ENCODE measurements around the gene PHF14. TPM values are rescaled to one million over a fixed set of nuclear protein-coding genes. Genes with fewer than 3 reads are reported as not detected.

The PHF14 gene
- total RNA-seq, 1 experiment from 2014 or later, result 35.4 TPM

DNA sequence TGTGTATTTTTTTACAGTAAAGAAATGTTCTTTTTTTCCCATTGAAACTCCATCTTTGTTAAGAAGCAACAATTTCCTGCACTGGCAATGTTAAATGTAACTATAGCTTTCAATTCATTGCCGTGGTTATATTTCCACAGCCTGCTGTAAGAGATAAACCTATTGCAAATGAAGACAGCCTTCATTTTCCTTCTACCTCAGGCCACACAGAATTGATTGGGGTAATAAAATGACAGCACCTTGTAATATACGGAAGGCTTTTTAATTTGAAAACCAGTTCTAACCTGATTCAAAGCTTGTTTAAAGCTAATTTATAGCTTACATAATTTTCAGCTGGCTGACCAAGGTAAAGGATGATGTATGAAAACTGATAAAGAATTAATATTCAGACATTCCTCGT is 161.9 kb downstream of the PHF14 start:
- Histone ChIP-seq H3K27me3 (ENCODE audit: low read length) (no peaks in the 10 kb centered on the region), H4K20me1 (ENCODE audit: low read length) (no peaks in the 10 kb centered on the region), H3F3A (ENCODE audit: low read length, unreplicated experiment) (no peaks in the 10 kb centered on the region), H3K9me2 (replicated peaks; ENCODE audit: low read length) (no peaks in the 10 kb centered on the region), H3K4me1 (ENCODE audit: insufficient read depth, low read length) (no peaks in the 10 kb centered on the region), H3K4me3 (ENCODE audit: low read length) (no peak overlapping the region), H3K9ac (ENCODE audit: low read length) (no peak overlapping the region), H3K79me2 (ENCODE audit: low read length) (no peaks in the 10 kb centered on the region), H3K4me2 (ENCODE audit: low read length) (no peak overlapping the region), H3K36me3 (ENCODE audit: low read depth, low read length) (0 out of 2 replicates have a peak, but pooled peaks cover 3% of the 10 kb centered on the region), H3K27ac (ENCODE audit: low read length) (no peak overlapping the region), H3K9me3 (ENCODE audit: low read length) (no peaks in the 10 kb centered on the region), H2AFZ (ENCODE audit: low read length) (no peak overlapping the region)
- DNase-seq, result no peak
- ATAC-seq, result no peak
- no TSS peak for BruUV-seq (replicated peaks)
- CTCF ChIA-PET, result no interaction called here
- POLR2A ChIA-PET (ENCODE audit: unreplicated experiment), result no interaction called here
- intact Hi-C loops (cut with micrococcal nuclease), result no loop called here
- TF ChIP-seq EZH2phosphoT487 (IDR thresholded peaks at IDR 0.05; ENCODE audit: borderline replicate concordance, low read length) (no peak), EZH2 (IDR thresholded peaks at IDR 0.05; ENCODE audit: low read length, unreplicated experiment) (no peak)
- TF ChIP-seq, protein P1, sequence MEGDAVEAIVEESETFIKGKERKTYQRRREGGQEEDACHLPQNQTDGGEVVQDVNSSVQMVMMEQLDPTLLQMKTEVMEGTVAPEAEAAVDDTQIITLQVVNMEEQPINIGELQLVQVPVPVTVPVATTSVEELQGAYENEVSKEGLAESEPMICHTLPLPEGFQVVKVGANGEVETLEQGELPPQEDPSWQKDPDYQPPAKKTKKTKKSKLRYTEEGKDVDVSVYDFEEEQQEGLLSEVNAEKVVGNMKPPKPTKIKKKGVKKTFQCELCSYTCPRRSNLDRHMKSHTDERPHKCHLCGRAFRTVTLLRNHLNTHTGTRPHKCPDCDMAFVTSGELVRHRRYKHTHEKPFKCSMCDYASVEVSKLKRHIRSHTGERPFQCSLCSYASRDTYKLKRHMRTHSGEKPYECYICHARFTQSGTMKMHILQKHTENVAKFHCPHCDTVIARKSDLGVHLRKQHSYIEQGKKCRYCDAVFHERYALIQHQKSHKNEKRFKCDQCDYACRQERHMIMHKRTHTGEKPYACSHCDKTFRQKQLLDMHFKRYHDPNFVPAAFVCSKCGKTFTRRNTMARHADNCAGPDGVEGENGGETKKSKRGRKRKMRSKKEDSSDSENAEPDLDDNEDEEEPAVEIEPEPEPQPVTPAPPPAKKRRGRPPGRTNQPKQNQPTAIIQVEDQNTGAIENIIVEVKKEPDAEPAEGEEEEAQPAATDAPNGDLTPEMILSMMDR (conservative IDR thresholded peaks at IDR 0.05; ENCODE audit: low read depth, low read length), result no peak

DNA sequence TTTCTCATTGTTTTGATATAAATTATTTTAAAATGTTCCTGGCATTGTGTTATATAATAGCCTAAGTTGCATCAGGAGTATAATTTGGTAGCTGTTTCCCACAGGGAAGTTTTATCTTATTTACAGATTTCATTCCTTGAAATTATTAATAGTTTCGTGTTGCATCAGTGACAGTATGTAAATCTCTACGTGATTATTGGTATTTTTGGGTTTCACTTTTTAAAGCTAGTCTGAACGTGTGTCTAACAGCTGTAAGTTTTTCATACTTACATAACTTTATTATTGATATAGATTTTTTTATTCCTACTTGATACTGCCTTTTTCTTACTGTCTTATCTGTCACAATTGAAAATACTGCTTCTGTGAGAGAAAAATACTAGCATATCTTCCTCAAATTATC is 167.9 kb downstream of the PHF14 start:
- H3K27me3 ChIP-seq (ENCODE audit: low read length), result no peaks in the 10 kb centered on the region
- intact Hi-C loops (cut with micrococcal nuclease), result no loop called here
- no peak overlapping the region for H3K4me2 ChIP-seq (ENCODE audit: low read length)
- no peaks in the 10 kb centered on the region for H3K9me2 ChIP-seq (replicated peaks; ENCODE audit: low read length)
- no peaks in the 10 kb centered on the region for H3F3A ChIP-seq (ENCODE audit: low read length, unreplicated experiment)
- H3K4me3 ChIP-seq (ENCODE audit: low read length), result no peak overlapping the region
- no peak overlapping the region for H3K27ac ChIP-seq (ENCODE audit: low read length)
- H3K4me1 ChIP-seq (ENCODE audit: insufficient read depth, low read length), result no peaks in the 10 kb centered on the region
- no peak overlapping the region for H3K9ac ChIP-seq (ENCODE audit: low read length)
- no peaks in the 10 kb centered on the region for H4K20me1 ChIP-seq (ENCODE audit: low read length)
- ATAC-seq, result no peak
- H2AFZ ChIP-seq (ENCODE audit: low read length), result no peak overlapping the region
- CTCF ChIA-PET, result no interaction called here
- TF ChIP-seq, protein P1 (conservative IDR thresholded peaks at IDR 0.05; ENCODE audit: low read depth, low read length), result no peak
- TF ChIP-seq EZH2phosphoT487 (IDR thresholded peaks at IDR 0.05; ENCODE audit: borderline replicate concordance, low read length) (no peak), EZH2 (IDR thresholded peaks at IDR 0.05; ENCODE audit: low read length, unreplicated experiment) (no peak)
- POLR2A ChIA-PET (ENCODE audit: unreplicated experiment), result no interaction called here
- no peak for DNase-seq
- no peaks in the 10 kb centered on the region for H3K79me2 ChIP-seq (ENCODE audit: low read length)
- no TSS peak for BruUV-seq (replicated peaks)
- no peaks in the 10 kb centered on the region for H3K9me3 ChIP-seq (ENCODE audit: low read length)
- H3K36me3 ChIP-seq (ENCODE audit: low read depth, low read length), result no peaks in the 10 kb centered on the region

DNA sequence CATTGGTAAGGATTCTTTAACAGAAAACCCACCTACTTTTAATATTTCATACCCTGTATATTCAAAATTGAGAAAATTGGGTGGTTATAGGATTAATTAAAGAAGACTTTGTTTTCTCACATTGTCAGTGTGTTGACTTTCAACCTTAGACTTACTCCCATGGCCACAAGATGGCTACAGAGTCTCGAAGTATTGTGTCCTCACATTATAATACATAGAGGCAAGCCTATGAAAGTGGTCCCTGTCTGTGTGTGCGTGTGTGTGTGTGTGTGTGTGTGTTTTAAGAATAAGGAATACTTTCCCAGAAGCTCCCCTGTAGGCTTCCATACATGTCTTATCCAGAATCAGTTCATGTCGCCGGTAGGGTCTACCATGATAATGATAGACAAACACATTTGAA is 180.0 kb downstream of the PHF14 start:
- BruUV-seq (replicated peaks), result no TSS peak
- no peak overlapping the region for H3K9ac ChIP-seq (ENCODE audit: low read length)
- no peak for TF ChIP-seq EZH2phosphoT487 (IDR thresholded peaks at IDR 0.05; ENCODE audit: borderline replicate concordance, low read length)
- TF ChIP-seq, protein P1 (conservative IDR thresholded peaks at IDR 0.05; ENCODE audit: low read depth, low read length), result peak; percentile 25; the same call in 1 of the 2 replicates
- no peaks in the 10 kb centered on the region for H4K20me1 ChIP-seq (ENCODE audit: low read length)
- no peaks in the 10 kb centered on the region for H3K79me2 ChIP-seq (ENCODE audit: low read length)
- no peaks in the 10 kb centered on the region for H3F3A ChIP-seq (ENCODE audit: low read length, unreplicated experiment)
- H3K4me2 ChIP-seq (ENCODE audit: low read length), result no peak overlapping the region
- POLR2A ChIA-PET (ENCODE audit: unreplicated experiment), result no interaction called here
- DNase-seq, result no peak
- no peak for ATAC-seq
- no peak overlapping the region for H3K4me3 ChIP-seq (ENCODE audit: low read length)
- H3K9me3 ChIP-seq (ENCODE audit: low read length), result no peaks in the 10 kb centered on the region
- H2AFZ ChIP-seq (ENCODE audit: low read length), result no peak overlapping the region
- H3K36me3 ChIP-seq (ENCODE audit: low read depth, low read length), result no peaks in the 10 kb centered on the region
- intact Hi-C loops (cut with micrococcal nuclease), result loop anchor here (10.0 kb wide), 1 partner anchor 191 kb away; no protein-coding TSS in a partner anchor
- H3K9me2 ChIP-seq (replicated peaks; ENCODE audit: low read length), result no peaks in the 10 kb centered on the region
- no peak overlapping the region for H3K27ac ChIP-seq (ENCODE audit: low read length)
- H3K4me1 ChIP-seq (ENCODE audit: insufficient read depth, low read length), result peaks cover 4% of the 10 kb centered on the region; the same call in 1 of the 2 replicates
- no peaks in the 10 kb centered on the region for H3K27me3 ChIP-seq (ENCODE audit: low read length)
- CTCF ChIA-PET, result no interaction called here

Data from PC-3 (cell line).